HuH-7.5 (cell line): ENCODE results near the gene ZNF165.
"Not testable (repeated sequence)": the region's sequence is repeated elsewhere in the genome, so short reads cannot be mapped to it uniquely, and the experiment has no call there.

Source experiments
- DNase-seq: peaks from one replicate; pipeline ENCODE4 v3.0.0; 2011; ENCODE audit warnings: low spot score

The ZNF165 gene

DNA sequence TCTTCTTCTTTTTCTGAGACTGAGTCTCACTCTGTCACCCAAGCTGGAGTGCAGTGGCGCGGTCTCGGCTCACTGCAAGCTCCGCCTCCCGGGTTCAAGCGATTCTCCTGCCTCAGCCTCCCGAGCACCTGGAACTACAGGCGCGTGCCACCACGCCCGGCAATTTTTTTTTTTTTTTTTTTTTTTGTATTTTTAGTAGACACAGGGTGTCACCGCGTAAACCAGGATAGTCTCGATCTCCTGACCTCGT is at the start of gene ZNF165:
ZNF165 (plus strand) TSS at position 188 of the 250 bp plus-strand sequence. CDS start 4,913 bp downstream, outside the sequence.
- DNase-seq, result not testable (repeated sequence)

DNA sequence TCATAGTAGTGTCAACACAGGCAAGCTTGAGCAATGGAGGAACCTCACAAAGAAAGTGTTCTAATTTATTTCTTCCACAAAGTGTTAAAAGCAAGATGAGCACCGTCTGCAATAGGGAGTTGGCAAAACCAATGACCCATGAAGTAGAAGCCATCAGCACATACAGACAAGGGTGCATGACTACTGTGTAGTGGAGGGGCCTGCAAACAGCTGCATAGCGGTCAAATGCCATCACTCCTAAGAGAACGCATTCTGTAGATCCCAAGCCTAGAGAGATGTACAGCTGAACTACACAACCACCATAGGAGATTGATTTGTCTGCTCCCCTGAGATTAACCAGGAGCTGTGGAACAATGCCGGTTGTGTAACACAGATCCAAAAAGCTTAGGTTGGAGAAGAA is 26.8 kb upstream of the ZNF165 start:
- no peak for DNase-seq

DNA sequence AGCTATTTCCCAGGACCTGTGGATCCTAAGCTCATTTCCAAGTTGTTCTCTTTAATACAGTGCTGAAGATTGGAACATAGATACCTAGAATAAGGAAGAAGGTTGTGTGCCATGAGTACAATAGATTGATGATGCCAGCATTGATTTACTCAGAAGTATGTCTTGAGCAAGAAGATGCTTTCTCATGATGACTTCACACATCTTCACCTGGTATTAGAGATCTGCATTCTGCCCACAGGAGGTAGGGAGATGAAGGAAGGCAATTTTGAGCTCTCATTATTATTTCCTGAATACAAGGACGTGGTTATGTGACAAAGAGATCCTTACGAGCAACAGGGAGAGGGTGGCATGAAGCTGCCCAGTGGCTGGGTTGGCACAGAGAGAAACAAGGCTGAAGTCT is 20.0 kb upstream of the ZNF165 start:
- DNase-seq, result no peak

DNA sequence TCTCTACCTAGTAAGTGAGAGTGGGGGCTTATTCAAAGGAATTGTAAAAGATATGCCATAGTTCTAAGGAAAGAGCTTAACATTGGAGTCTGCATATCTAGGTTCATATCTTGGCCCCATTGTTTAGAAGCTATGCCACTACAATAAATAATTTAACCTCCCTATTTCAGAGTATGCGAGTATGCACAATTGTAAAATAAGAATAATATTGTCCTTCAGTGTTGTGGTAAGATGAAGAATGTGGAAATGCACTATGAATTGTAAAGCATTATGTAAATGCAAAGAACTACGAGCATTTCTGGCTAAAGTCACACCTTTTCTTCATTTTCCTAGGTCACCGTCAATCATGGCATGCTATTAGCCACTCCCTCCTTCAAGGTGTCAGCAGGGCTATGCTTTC is 16.1 kb upstream of the ZNF165 start:
- DNase-seq, result no peak

DNA sequence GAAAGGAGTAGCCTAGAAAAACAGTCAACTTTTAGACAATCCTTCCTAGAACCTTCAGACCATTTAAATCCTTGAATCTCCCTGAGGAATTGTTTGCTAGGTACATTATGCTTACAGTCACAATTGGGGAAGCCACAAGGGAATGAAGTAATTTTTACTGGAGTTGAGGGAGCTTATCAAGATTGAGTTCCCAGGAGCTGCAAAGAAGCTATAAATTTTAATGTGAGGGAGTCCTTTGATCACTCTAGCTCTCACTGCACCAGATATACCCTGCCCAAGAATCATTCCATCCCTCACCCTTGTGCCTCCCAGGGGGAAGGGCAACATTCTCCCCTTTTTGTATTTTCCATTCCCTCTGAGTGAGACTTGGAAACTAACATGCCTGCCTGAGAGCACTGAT is 12.3 kb upstream of the ZNF165 start:
- no peak for DNase-seq

DNA sequence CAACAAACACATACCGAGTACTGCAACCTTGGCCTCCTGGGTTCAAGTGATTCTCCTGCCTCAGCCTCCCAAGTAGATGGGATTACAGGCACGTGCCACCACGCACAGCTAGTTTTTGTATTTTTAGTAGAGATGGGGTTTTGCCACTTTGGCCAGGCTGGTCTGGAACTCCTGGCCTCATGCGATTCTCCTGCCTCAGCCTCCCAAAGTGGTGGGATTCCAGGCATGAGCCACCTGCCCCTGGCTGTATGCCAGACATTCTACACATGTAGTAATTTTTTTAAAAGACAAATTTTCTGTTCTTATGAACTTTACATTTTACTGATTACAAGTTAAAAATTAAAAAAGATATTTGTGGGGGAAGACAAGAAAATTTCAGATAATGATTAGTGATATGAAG is 9.4 kb upstream of the ZNF165 start:
- DNase-seq, result not testable (repeated sequence)

DNA sequence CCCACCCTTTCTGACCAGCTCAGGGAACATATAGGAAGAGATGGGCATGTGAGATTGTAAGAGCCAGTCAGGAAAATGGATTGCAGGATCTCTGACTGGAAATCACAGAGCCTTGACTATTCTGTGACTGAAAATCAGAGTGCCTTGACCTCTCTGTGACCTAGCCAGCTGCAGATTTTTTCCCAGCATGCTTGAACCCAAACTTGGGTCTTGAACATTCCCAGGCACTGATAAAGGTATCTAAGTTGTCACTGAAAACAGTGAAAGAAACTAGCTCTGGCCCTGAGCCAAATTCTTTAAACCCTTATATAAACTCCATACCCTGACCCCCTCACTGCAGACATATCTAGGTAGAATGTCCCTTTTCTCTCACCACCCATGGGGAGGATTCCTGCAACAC is 2.3 kb upstream of the ZNF165 start:
- no peak for DNase-seq

DNA sequence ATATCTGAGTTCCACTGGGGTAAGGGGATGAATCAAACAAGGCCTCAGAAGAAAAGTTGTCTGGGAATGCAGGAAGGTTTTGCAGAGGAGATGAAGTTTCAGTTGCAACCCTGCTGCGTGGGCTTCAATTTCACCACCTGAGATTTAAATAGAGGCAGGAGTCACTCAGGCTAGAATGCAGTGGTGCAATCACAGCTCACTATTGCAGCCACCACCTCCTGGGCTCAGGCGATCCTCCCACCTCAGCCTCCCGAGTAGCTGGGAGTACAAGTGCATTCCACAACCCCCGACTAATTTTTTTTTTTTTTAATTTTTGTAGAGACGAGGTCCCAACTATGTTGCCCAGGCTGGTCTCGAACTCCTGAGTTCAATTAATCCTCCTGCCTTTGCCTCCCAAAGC is 1.5 kb upstream of the ZNF165 start:
- no peak for DNase-seq

DNA sequence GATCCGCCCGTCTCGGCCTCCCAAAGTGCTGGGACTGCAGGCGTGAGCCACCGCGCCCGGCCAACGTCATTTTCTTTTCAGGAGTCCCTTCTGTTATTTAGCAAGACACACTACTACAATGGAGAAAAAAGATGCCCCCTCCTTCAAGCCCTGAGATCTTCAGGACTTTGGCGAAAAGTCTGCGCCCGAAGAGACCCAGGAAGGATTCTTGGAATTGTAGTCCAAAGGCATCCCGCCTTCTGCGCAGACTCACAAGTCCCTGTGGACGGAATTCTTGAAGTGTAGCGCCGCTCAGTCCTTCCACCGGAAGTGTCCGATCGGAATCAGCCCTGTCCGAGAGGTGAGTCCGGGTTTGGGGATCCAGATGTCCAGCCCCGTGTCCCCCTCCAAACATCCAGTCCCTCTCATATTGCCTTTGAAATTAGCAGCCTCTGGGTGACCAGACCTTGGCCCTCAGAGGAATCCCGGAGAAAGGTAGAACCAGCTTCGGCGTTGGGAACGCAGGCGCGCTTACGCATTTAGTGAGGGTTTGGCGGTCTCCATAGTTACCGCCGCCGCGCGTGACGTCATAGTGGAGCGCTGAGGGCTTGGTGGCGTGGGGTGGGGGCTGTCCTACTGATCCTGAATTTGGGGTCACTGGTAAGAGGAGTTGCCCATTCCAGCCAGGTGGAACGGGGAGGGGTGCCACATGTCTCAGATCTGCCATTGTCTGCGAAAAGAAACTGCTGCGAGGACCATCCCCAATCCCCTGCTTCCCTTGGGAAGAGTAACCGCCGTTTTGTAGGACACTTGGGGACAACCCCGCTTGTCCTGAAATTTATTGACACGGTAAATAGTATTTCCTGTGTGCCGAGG is 490 bp downstream of the ZNF165 start:
- DNase-seq, result peak; percentile 47

DNA sequence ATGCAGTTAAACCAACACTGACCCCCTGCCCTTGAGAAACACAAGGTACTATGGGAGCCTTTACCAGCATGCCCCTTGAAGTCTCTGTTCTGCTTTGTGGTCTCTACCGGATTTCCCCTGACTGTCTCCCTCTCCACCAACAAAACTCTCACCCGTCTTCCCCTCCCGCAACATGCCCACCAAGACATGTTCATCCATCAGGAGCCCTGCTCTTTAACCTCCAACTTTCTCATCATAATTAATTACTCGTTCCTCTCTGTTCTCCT is 1.1 kb downstream of the ZNF165 start:
- no peak for DNase-seq

DNA sequence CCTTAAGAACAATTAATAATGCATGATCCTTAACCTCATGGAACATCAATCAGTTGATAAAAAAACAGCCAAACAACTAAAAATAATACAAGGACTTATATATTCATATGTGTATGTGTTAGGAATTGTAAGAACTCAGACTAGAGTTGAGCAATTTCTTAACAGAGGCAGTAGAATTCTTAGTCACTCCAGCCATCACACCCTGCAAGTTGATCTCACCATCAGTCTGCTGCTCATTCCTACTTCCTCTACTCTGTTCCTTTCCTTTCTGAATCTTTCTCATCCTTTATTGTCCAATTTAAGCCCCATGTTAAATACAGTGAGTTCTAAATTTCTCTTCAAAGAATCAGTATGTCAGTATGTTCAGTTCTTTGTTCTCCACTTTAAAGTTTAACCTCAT is 2.6 kb downstream of the ZNF165 start:
- DNase-seq, result no peak

DNA sequence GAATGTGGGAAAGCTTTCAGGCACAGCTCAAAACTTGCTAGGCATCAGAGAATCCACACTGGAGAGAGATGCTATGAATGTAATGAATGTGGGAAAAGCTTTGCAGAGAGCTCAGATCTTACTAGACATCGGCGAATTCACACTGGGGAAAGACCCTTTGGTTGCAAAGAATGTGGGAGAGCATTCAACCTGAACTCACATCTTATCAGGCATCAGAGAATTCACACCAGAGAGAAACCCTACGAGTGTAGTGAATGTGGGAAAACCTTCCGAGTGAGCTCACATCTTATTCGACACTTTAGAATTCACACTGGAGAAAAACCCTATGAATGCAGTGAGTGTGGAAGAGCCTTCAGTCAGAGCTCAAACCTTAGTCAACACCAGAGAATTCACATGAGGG is 8.7 kb downstream of the ZNF165 start:
- DNase-seq, result no peak

DNA sequence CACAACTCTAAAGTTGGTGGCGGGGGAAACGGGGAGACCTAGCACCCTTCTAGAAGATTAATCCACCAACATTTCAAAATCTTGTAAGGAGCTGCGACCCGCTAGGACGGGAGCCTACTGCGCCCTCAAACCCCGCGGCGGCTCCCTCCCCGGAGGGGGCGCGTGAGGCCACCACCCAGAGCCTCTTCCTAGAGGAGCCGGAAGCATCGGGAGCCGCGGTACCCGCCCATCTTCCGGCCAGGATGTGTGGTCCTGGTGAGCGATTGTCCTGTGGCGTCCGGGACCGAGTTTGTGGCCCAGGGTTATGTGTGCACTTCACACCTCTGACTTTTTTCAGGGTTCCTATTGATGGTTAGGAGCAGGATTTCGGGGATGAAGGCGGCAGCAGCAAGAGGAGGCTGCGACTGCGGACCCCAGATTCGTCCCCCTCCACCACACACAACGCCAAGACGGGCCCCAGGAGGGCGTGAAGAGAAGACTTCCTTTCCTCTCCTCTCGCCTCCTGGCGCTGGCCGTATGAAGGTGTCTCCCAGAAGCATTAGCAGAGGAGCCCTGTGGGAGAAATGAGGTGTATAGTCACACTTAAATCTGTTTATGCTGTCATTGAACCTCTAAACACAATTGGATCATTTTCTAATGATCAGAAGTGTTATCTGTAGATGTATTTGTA is 10.7 kb downstream of the ZNF165 start:
- no peak for DNase-seq

DNA sequence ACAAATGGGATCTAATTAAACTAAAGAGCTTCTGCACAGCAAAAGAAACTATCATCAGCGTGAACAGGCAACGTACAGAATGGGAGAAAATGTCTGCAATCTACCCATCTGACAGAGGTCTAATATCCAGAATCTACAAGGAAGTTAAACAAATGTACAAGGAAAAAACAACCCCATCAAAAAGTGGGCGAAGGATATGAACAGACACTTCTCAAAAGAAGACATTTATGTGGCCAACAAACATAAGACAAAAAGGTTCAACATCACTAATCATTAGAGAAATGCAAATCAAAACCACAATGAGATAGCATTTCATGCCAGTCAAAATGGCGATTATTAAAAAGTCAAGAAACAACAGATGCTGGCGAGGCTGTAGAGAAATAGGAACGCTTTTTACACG is 21.9 kb downstream of the ZNF165 start:
- DNase-seq, result not testable (repeated sequence)

DNA sequence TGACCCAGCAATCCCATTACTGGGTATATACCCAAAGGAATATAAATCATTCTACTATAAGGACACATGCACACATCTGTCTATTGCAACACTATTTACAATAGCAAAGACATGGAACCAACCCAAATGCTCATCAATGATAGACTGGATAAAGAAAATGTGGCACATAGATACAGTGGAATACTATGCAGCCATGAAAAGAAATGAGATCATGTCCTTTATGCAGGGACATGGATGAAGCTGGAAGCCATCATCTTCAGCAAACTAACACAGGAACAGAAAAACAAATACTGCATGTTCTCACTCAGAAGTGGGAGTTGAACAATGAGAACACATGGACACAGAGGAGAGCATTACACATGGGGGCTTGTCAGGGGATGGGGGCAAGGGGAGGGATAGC is 22.3 kb downstream of the ZNF165 start:
- DNase-seq, result not testable (repeated sequence)

DNA sequence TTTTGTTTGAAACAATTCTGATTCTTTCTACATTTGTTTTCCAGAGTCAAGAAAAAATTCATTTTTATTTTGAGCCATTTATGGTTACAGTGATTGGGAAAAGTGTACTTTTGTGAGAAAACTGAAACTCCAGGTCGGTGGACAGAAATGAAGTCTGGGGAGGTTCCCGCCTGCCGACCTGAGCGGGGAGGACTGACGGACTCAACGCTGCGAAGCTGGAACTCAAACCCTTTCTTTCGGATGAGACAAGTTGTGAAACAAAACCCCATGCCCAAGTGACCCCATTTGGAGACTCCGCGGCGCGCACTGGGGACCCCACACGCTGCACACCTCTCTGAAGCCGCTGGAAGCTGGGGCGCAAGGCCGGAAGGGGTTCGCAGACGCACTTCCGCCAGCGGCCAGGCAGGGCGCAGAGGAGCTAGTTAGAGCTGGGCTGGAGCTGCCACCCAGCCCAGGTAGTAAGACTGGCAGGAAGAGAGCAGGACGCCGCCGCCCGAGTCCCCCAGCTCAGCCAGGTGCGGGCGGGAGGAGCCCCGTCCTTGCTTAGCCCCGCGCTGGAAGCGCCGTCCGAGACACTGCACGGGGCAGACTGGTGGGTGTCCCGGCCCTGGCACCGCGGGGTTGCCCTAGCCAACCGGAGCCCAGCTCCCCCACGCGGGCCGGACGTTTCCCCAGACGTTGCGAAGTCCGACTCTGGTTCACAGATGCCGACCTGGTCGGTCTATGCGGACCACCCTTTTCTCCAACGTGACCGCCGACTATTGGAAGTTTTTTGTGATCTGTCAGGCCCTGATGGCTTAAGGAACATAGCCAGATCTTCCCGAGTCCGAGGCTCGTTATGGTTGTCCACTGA is 24.2 kb downstream of the ZNF165 start:
- DNase-seq, result peak; percentile 68

DNA sequence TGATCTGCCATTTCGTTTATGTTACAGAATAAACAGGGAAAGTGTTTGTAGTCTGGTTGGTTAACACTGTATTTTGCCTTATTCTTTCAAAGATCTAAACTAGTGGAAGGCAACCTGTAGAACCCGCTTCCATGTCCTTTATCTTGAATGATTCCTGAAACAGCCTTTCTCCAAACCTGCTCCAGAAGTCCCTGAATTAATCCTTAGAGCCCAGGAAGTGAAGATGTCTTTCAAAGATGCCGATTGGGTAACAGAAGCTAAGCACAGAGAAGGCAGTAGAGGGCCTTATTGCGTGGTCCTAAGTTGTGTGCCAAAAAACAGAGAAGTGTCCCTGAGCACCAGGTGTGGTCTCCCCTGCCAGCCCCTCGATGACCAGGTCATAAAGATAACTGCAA is 24.9 kb downstream of the ZNF165 start:
- DNase-seq, result peak; percentile 6

DNA sequence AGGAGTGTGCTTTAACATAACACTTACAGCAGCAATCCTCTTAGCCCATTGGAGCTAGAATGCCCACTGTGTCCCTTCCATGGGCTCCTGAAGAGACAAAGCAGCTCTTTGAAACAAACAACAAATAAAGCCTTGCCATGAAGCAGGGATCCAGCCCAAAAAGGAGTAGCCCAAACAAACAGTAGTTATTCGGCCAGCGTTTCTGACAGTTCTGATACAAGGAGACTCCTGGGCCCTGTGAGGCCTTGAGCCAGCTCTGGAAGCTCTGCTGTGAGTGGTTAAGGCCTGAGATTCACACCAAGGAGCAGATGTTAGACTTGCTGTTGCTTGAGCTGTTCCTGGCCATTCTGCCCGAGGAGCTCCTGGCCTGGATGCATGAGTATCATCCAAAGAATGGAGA is 27.1 kb downstream of the ZNF165 start:
- DNase-seq, result no peak

DNA sequence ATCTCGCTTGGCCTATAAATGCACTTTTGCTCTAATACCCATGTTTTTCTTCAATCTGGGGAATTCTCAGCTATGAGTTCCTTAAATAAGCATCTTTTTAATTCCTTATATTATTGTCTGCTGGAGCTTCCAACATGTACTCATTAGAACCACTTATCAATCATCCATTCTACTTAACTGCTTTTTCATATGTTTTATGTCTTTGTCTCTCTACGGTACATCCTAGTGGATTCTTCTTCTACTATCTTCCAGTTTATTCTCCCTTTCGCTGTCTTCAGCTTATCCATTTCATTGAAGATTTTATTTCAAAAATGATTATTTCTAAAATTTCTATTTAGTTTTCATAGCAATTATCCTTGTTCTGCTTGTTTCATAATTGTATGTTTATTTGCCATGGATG is 31.6 kb downstream of the ZNF165 start:
- no peak for DNase-seq

DNA sequence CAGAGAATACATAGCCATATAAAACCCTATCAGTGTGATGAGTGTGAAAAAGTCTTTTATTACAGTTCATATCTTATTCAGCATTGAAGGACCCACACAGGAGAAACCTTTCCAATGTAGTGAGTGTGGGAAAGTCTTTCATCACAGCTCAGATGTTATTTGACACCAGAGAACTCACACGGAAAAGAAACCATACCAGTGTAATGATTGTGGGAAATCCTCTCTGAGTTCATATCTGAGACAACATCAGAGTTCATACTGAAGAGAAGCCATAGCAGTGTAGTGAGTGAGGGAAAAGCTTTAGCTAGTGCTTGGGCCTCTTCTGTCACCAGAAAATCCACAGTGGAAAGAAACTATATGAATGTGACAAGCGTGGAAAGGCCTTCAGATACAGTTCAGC is 35.4 kb downstream of the ZNF165 start:
- no peak for DNase-seq

DNA sequence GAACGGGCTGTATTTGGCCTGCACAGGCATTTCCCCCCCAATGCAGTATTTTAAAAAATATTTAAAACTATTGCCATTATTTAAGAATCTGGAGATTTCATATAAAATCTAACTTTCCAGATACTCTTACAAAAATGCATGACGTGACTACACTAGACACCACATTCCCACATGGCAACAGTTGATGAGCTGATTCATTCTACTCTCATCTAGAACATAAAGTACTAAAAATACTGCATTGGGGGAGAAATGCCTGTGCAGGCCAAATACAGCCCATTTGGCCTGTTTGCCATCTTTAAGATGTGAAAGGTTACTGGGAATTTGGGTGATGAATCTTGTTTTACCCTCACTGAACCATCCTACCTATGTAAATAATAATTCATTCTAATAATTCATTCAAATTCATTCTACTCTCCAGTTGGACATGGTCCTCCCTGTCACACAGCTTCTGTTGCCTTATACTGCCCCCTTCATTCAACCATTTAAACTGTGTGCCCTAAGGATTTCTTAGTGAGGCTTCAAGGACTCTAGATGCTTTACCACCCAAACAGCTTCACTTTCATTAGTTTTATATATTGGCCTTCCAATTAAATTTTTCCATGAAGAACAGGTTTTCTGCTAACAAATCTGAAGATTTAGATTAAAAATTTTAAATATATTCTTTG is 37.1 kb downstream of the ZNF165 start:
- no peak for DNase-seq

DNA sequence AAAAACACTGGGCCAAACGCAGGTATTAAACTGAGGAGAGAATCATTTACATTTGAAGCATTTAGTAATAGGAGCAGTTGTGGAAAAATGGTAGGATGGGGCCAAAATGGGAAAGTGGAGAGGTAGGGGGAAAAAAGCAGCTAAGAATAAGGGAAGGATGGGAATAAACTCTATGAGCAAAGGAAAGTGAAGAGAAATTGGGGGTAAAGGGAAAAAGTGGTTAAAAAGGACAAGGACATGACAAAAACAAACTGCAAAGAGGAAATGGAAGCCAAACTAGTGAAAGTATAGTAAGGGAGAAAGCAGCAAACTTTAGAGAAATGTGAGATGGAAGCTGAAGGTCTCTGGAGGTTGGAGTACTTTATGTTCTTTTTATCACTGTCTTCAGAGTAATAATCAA is 37.8 kb downstream of the ZNF165 start:
- no peak for DNase-seq

DNA sequence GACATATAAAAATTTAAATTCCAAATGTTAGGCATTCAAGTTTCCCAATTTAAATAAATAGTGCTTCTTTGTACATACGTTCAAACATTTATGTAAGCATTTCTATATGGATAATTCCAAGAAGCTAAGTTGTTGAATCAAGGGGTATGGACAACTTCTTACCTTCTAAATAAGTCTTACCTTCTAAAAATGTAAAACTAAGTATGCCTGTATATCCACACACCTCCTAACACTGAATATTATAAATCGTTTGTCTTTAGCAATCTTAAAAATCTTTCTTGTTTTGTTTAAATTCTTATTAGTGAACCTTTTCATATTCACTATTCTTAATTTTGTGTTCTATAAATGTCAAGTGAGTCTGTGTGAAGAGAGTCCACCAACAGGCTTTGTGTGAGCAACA is 41.5 kb downstream of the ZNF165 start:
- no peak for DNase-seq
